GM12892 (cell line): ENCODE results near the gene SPG7.

Source experiments
- POLR2A ChIP-seq: IDR thresholded peaks from 2 replicates; pipeline ENCODE4 v1.6.1; 2011; ENCODE audit warnings: low read depth, low read length, control low read depth
- TAF1 ChIP-seq: IDR thresholded peaks from 2 replicates; pipeline ENCODE4 v1.6.1; 2011; ENCODE audit warnings: low read depth, mild to moderate bottlenecking, control low read depth, low read length, borderline replicate concordance

DNA sequence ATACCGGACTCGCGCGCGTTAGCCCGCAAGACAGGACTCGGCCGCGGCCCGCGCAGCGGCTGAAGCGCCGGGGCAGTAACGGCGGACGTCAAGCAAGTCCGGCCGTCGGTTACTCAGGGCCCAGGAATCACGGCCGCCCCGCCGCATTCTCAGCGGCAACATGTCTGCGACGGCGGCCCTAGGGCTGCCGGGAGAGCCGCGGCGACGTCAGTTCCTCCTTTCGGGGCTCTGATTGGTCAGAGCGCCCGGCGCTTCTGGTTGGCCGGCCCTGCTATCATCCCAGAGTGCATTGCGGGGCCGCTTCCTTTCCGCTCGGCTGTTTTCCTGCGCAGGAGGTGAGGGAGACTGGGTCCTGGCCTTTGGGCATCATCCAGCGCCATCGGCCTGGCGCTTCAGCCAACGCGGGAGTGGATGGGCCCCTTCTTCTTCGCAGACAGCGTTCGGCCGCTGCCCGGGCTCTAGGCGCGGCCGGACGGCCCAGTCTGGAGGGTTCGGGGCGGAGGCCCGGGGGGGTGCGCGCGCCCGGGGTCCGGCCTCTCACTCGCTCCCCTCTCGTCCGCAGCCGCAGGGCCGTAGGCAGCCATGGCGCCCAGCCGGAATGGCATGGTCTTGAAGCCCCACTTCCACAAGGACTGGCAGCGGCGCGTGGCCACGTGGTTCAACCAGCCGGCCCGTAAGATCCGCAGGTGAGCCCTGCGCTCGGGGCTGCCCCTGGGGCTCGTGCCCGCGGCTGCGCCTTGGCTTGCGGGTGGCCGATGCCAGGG is 52.4 kb downstream of the SPG7 start, which contains the start of gene RPL13:
- TF ChIP-seq TAF1, result peak; percentile 100
- peak; percentile 100 for TF ChIP-seq POLR2A
